Activated CD4-positive, alpha-beta T cell treated with anti-CD3 and anti-CD28 coated beads for 24 hours (primary cell): ENCODE measurements around the gene ATG5.
A peak's percentile ranks its signal among the peaks of the same experiment; 100 is the strongest.
"Not testable (repeated sequence)": the region's sequence is repeated elsewhere in the genome, so short reads cannot be mapped to it uniquely, and the experiment has no call there.

Experiments used
- DNase-seq, 2 donors: peaks; one replicate each; pipeline ENCODE4 v3.0.0-alpha.2; 2020; ENCODE audit warnings: low read depth in 2 of 2

Gene ATG5

DNA sequence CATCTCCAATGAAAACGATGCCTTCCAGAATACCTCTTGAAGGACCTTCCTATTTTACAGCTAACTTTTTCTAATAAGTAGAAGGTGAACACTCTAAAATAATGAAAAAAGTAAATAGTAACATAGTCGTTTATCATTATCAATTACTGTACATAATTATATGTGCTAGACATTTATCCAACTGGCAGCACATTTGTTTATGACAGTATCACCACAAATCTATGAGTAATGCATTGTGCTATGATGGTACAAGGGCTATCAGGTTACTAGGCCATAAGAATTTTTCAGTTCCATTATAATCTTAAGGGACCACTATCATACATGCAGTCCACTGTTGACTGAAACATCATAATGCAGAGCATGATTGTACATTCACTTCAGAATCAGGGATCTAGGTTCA lies 68.4 kb downstream of the ATG5 start:
- no peak for DNase-seq

DNA sequence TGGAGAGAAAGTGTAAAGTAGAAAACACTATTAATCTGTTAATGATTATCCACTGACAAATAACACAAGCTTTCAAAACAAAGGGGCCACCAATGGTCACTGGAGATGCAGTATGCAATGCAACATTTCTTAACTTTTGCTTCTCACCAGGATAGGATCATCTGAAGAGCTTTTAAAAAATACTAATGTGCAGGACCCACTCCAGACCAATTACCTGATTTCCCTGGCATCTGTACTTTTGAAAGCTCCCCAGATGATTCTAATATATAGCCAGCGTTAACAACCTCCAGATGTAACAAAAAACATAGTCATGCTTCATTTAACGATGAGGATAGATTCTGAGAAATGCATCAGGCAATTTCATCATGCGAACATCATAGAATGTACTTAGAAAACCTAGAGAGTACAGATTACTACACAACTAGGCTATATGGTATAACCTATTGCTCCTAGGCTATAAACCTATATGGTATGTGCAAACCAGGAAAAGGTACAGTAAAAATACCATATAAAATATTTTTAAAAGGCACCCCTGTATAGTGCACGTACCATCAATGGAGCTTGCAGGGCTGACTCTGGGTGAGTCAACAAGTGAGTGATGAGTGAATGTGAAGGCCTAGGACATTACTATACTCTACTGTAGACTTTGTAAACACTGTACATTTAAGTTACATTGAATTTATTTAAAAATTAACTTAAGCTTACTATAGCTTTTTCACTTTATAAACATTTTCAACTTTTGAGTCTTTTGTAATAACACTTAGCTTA lies 69.2 kb downstream of the ATG5 start:
- no peak for DNase-seq

DNA sequence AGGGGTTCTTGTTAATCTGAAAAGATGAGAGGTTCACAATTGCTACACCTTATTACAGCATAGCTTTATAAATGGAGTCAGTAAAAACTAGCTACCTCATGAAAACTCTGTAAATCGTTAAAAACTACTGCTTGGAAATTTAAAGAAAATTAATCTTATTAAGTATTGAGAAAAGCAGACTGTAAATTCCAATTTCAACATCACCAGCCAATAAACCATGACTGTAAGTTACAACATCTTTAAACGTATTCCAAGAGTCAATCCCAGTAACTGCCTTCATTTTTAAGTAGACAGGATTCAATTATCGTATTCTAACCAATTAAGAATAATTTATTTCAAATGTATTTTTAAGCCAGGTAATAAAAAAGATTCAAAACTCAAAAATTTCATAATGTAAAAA lies 70.3 kb downstream of the ATG5 start:
- no peak for DNase-seq

DNA sequence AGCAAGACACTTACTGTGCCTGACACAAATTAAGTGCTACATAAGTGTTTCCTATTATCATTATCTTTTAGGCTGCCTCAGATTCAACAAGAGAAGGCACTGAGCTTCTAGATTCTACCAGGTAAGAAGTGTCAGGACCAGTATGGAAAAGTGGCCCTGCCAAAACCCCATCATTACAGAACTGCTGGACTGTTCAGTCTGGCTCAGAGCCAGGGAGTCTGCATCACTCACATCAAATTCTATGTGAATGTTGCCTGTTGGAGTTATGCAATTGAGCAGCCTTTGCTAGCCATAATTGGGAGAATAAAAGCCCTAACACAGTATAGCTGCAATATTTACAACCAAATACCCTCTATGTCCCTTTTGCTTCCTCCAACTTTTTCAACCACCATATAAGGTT lies 70.9 kb downstream of the ATG5 start:
- no peak for DNase-seq

DNA sequence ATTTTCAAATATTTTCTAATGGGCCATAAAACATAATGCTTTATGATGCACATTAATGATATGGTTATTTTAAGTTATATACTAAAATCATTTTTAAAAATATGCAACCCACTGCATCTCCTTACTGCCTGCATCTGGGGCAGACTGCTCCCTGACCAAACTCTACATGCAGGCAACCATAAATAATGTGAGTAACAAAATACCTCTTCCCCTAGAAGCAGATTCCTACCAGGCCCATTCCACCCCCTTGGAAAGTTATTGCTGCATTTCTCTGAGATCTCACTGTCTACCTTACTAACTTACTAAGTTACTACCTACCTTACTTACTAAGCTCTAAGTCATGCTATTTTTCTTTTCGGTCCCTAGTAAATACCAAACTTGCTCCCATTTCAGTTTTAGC lies 71.8 kb downstream of the ATG5 start:
- no peak for DNase-seq

DNA sequence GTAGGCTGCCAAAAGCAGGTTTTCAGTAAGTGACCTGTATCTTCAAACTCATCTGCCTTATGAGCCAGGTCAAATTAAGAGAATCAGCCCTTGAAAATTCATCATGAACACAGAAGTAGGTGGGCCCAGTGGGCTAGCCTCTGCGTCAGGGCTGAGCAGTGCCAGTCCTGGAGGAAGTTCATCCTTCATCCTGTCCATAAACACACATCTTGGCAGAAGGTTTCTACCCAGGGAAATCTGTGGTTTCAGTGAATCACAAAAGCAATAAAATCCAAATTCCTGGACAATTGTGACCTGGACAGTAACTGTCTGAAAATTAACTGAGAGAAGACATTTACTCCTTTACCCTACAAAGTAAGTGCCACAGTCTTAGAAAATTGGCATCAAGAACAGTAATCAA lies 72.4 kb downstream of the ATG5 start:
- DNase-seq, result no peak

DNA sequence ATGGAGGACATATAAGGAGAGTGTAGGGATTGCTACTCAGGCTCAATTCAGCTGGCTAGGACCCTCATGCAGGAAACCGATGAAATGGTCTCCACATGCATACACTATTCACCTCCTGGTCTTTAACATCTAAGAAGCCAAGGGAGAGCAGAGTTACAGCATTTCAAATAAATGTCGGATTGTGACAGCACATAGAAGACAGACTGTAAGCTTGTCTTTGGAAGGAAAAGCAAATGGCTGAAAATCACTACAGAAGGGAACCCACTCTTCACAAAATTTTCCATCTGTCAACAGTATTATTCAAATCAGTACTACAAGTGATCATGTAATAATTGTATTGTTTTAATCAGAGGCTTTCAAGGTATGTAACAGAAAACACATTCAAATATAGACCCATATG lies 72.9 kb downstream of the ATG5 start:
- DNase-seq, result no peak

DNA sequence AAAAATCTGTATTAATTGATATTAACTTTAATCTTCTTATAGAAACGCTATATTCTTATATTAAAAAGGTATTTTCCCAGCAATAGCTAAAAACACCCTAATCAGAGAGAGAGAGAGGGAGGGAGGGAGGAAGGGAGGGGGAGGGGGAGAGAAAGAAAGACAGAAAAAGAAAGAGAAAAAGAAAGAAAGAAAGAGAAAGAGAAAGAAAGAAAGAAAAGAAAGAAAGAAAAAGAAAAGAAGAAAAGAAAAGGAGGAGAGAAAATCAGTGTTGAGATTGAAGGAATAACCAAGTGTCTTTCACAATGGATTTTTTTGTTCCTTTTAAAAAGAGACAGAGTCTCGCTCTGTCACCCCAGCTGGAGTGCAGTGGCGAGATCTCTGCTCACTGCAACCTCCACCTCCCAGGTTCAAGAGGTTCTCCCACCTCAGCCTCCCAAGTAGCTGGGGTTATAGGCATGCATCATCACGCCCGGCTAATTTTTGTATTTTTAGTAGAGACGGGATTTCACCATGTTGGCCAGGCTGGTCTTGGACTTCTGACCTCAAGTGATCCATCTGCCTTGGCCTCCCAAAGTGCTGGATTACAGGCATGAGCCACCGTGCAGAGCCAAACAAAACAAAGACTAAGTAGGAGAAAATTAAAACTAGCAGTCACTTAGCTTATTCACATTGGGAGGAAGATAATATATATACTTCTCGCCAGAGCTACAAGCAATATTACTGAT lies 73.9 kb downstream of the ATG5 start:
- not testable (repeated sequence) for DNase-seq

DNA sequence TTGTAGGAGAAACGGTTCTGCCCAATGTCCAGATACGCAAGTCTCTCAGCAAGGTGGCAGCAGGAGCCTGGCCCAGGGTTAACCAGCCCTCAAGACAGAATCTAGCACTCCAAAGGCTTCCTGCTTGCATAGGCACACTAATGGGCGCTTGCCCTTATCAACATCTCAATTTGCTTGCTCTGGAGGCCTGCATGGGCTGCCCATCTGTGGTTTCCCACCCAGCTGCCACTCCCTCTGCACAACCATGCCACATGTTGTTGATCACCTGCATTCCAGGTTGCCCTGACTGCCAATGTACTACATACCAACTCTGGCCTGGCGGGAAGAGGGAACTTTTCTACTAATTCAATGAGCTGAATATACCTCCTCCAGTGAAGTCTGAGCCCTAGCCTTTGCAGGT lies 74.6 kb downstream of the ATG5 start:
- DNase-seq, result no peak

DNA sequence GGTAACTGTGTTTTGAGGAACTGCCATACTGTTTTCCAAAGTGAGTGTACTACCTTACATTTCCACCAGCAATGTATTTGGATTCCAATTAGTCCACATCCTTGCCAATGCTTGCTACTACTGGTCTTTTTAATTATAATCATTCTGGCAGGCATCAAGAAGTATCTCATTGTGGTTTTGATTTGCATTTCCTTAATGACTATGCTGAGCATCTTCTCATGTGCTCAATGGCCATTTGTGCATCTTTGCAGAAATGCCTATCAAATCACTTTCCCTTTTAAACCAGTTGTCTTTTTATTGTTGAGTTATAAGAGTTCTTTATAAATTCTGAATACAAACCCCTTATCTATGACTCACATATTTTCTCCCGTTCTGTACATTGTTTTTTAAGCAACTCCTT lies 75.9 kb downstream of the ATG5 start:
- DNase-seq, result no peak

DNA sequence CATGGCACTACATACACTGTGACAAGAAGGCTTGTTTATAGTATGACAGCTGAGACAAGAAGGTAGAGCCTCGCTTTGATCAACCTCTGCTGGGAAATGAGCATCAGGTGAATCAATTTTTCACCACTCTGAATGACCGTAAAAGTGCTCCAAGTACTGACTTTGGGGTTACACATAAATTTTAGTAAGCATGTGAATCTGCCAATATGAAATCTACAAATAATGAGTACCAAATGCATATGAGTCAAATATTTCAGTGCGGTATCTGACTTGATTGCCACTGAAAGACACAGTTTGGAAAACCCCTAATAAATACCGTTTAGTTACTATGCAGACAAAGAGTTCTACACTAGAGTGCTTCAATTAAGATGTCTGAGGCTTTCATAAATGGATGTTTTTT lies 77.8 kb downstream of the ATG5 start:
- no peak for DNase-seq

DNA sequence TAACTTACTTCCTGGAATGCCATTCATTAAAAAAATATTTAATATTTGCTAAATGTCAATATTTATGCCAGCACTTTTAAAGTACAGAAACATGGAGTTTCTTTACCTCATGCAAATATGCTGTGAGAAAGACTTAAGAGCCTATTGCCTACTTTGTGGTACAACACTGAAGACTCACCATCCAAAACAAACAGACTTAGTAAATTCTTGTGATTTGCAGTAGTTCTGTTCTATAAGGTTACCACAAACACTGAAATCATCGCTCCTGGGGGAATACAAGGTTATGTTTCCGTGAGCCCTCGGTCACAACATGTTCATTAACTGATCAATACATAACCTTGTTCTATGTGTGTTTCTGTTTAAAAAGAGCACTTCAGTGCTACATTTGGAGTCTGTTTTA lies 78.3 kb downstream of the ATG5 start:
- no peak for DNase-seq

DNA sequence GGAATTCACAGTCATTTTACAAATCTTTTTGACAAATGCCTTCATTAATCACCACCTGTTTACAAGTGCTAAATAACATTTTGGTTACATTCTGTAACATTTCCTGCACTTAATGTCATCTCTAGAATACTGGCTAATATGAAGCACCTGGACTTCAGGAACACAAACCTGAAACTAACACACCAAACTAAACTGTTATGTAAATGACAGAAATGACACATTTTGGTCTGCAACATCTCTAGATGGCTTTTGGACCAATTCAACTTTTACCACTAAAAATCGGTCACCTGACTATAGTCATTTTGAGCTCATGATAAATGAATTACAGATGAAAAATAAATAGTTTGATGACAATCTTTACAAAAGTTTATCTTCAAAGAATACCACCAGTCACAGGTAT lies 80.6 kb downstream of the ATG5 start:
- DNase-seq, result no peak

DNA sequence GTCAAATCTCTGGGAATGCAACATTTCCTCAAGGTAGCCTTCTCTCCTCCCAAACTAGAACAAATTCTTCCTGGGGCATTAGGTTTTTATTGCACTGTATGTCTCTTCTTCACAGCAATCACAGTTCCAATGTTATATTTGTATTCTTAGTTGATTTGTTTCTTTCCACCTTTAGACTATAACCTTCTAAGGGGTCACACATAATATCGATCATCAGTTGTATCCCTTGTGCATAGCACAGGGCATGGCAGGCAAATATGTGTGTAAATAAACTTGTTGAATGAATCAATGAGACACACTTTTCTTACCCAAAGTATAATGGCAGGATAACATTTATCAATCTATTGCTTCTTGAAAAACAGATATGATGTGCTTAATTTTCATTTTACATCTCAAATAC lies 81.0 kb downstream of the ATG5 start:
- DNase-seq, result no peak

DNA sequence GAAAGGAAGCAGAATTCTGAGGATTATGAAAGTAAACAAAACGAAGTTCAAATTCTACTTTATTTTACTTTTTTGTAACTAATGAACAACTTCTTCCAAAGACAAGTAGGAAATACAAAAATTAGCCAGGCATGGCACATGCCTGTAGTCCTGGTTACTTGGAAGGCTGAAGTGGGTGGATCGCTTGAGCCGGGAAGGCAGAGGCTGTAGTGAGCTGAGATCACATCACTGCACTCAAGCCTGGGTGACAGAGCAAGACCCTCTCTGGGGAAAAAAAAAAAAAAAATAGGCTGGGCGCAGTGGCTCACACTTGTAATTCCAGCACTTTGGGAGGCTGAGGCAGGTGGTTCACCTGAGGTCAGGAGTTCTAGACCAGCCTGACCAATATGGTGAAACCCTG lies 82.3 kb downstream of the ATG5 start:
- no peak for DNase-seq

DNA sequence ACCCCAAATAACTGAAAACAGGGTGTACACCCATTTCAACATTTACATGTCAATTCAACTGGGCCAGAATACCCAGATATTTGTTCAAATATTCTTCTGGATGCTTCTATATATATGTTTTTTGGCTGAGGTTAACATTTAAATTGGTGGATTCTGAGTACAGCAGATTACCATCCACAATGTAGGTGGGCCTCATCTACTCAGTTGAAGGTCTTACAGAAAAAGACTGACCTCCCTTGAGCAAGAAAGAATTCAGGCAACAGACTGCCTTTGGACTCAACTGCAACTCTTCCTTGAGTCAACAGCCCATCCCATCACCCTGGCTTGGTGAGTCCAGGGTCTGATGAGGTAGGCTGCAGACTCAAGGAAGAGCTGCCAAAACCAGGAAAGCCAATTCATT lies 84.1 kb downstream of the ATG5 start:
- DNase-seq, result no peak

DNA sequence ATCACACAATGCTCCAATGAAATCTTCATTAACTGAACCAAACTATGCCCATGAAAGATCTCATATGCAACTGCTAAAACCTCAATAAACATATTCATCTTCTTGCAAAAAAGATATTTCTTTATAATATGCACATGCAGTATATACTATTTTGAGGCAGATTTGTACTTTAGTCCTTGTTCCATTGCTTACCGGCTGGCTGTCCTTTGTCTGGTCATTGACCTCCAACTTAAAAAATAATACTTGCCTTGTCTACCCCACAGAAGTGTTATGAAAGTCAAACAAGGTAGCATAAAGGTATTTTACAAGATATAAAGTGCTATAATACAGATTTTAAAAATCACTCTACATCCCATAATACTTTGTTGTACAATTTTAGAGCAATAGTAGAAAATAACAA lies 88.3 kb downstream of the ATG5 start:
- DNase-seq, result no peak

DNA sequence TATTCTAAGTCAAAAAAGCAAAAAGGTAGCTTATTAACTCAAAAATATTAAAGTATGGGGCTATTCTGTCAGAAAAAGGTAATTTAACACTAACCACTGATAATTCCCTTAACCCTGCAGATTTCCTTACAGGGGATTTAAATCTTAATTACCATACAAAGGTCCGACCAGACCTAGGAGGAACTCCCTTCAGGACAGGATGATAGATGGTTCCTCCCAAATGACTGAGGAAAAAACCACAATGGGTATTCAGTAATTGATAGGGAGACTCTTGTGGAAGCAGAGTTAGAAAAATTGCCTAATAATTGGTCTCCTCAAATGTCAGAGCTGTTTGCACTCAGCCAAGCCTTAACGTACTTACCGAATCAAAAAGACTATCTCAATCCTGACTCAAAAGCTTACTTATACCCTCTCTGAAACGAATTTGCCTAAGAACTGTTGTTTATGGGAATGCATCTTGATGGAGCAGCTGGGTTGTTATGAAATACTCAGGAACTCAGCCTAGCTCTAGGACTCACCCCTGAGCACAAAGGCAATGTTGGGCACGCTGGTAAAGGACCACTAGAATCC lies 95.6 kb downstream of the ATG5 start:
- DNase-seq, result not testable (repeated sequence)

DNA sequence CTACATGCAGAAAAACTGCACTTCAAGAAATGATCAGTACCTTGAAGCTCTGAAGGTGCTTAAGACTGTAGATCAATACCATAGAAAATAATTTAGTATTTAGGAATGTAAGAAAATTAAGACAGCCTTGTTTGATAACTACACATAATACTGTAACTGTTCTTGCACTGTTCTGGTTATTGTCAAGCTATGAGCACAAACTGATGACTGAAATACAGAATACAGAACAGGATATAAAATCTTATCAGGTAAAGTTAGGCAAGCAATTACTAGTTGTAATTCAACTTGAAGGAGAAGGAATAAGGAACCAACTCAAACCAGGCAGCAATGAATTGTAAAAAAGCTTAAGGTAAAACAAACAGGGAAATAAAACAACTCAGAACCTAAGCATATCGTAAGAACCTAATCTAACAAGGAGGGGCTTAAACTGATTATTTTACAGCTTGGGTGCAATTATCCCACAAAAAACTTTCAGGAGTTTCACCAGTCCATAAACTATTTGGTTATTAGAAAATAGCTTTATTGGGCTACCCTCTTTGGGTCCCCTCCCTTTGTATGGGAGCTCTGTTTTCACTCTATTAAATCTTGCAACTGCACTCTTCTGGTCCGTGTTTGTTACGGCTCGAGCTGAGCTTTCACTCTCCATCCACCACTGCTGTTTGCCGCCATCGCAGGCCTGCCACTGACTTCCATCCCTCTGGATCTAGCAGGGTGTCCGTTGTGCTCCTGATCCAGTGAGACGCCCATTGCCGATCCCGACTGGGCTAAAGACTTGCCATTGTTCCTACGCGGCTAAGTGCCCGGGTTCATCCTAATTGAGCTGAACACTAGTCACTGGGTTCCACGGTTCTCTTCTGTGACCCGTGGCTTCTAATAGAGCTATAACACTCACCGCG lies 97.7 kb downstream of the ATG5 start:
- no peak for DNase-seq

DNA sequence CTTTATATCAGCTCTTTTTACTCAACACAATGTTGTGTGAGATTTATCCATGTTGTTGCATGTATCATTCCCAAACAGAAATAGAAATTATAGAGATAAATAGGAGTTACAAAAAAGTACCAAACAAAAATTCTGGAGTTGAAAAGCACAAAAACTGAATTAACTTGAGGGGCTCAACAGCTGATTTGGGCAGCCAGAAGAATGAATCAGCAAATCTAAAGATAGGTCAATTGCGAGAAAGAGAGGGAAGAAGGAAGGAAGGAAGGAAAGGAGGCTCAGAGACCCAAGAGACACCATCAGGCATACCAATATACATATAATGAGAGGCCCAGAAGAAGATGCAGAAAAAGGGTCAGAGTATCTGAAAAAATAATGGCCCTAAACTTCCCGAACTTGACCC lies 98.9 kb downstream of the ATG5 start:
- no peak for DNase-seq

DNA sequence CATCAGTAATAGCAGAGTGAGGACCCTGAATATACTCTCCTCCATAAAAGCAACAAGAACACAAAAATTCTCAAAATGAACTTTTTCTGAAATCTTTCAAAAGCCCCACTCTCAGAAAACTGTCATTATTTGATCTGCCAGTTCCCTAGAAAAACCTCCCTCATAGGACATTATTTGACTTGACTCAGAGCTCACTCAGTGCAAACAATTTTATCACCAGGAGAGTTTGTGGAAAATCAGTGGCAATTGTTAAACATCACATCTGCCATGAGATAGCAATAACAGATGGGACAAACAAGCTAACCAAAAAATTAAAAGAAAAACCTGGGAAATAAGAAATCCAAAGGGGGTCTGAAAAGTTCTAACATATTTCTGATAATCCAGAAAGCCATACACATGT lies 100.0 kb downstream of the ATG5 start:
- no peak for DNase-seq

DNA sequence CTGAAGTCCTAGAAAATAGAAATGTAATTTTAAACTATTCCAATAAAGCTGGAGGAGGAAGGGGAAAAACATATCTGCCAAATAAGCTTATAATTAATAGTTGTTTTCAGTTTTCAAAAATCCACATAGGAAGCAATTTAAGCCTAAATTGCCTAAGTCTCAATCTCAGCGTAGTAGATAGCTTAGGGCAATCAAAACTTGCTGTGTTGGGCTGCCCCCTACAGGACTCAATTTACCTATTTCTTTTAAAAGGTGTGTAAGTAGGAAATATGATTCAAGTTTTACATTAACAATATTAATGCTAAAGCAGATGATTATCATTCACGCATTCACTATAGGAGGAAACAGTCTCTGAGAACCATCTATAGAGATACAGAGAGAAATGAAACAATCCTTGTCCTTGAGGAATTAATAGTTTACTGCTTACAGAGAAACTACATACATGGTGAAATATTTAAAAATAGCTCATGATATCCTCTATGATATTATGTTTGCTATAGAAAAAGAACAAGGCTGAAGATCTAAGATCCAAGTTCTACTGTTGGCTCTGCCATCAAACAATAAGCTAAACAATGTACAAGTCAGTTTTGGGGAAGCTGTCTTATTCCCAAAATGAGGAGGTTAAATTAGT lies 102.1 kb downstream of the ATG5 start:
- peak; percentile 42 to 62 for DNase-seq
